Left lung (tissue), 10 donors: Measurements from ENCODE around the gene NCOA1. TPM values are rescaled to one million over a fixed set of nuclear protein-coding genes. Genes with fewer than 3 reads are reported as not detected.
A peak's percentile ranks its signal among the peaks of the same experiment; 100 is the strongest.

Source experiments
- ATAC-seq: fragments of 200-7000 bp; cut with Tn5 transposase; one replicate; pipeline ENCODE4 v1.9.1; 2020; ENCODE audit warnings: moderate library complexity
- DNase-seq, 4 donors: peaks; one replicate each; pipeline ENCODE4 v3.0.0-alpha.2; 2013 to 2020
- H3K27ac ChIP-seq, 2 donors: fragments of 200-600 bp; sonication (generic) in 1 of 2; one replicate each; pipeline versions ENCODE4 v1.5.0 to v1.8.0; 2020 to 2021
- H3K27me3 ChIP-seq, 2 donors: fragments of 200-600 bp; sonication (generic) in 1 of 2; one replicate each; pipeline versions ENCODE4 v1.5.0 to v1.8.0; 2020 to 2021
- H3K36me3 ChIP-seq, 2 donors: fragments of 200-600 bp; sonication (generic) in 1 of 2; one replicate each; pipeline versions ENCODE4 v1.5.0 to v1.8.0; 2020 to 2021
- H3K4me1 ChIP-seq, 2 donors: fragments of 200-600 bp; one replicate each; pipeline ENCODE4 v1.8.0; 2021
- H3K4me3 ChIP-seq, 2 donors: fragments of 200-600 bp; sonication (generic) in 1 of 2; one replicate each; pipeline versions ENCODE4 v1.5.0 to v1.8.0; 2020 to 2021; ENCODE audit warnings: mild to moderate bottlenecking in 1 of 2
- H3K9me3 ChIP-seq, 2 donors: fragments of 200-600 bp; sonication (generic) in 1 of 2; one replicate each; pipeline versions ENCODE4 v1.5.0 to v1.8.0; 2020 to 2021
- CTCF ChIP-seq, 2 donors: fragments of 200-600 bp; sonication (generic) in 1 of 2; IDR thresholded peaks; one replicate each; pipeline versions ENCODE4 v1.5.0 to v1.8.0; 2021; ENCODE audit warnings: antibody characterized with exemption in 2 of 2
- intact Hi-C, 2 donors: fragments of 100-400 bp; cut with DNase I; formaldehyde crosslinking; loops; one replicate each; pipeline versions ENCODE4 v1.11.2 to v1.14.2; 2022
- polyA plus RNA-seq, 6 donors: library from polyadenylated mRNA; unstranded; fragments of 120-200 nt; gene quantifications; one replicate each; pipeline ENCODE4 v1.2.1, GENCODE V29; 2013; ENCODE audit not compliant: insufficient read length in 6 of 6
- total RNA-seq, 2 donors: library from RNA; stranded (reverse); fragmentation: NEBNext Ultra II Directional; extraction: Animal tissue kit (Norgen Biotek cat#: 25700); gene quantifications; one replicate each; pipeline ENCODE4 v1.2.1, GENCODE V29; 2021
- donor health status: DM: no; HTN: yes; CAD: no.
- donor health status: DM: no; HTN: no; CAD: no.

The NCOA1 gene
- total and polyA plus RNA-seq, 8 donors: 32.6 to 65.3 (median 59.7) TPM

- DNase-seq: no peak
Measured at GRCh38 chr2:24762518-24762917, 271.5 kb downstream of the NCOA1 start.

GRCh38 chr2:24763843-24764242 lies 272.8 kb downstream of the NCOA1 start:
- peaks cover 0 to 72% of the 10 kb centered on the region in 2 donors for H3K36me3 ChIP-seq
- no peak for DNase-seq

More at GRCh38 chr2:24762518-24762917, 271.5 kb downstream of the NCOA1 start:
- Histone ChIP-seq H3K4me1 (no peaks in the 10 kb centered on the region), H3K4me3 (no peak overlapping the region), H3K9me3 (no peaks in the 10 kb centered on the region), H3K27ac (no peak overlapping the region), H3K36me3 (peaks cover 0 to 74% of the 10 kb centered on the region in 2 donors), H3K27me3 (no peaks in the 10 kb centered on the region)
- TF ChIP-seq CTCF (IDR thresholded peaks at IDR 0.05): no peak
- intact Hi-C loops: no loop called here
- no peak for ATAC-seq

GRCh38 chr2:24766609-24767008 lies 275.6 kb downstream of the NCOA1 start:
- H3K36me3 ChIP-seq: peaks cover 0 to 72% of the 10 kb centered on the region in 2 donors
- TF ChIP-seq CTCF (IDR thresholded peaks at IDR 0.05): no peak
- DNase-seq: no peak

More at GRCh38 chr2:24763843-24764242, 272.8 kb downstream of the NCOA1 start:
- no peak for TF ChIP-seq CTCF (IDR thresholded peaks at IDR 0.05)
- no peak overlapping the region for H3K27ac ChIP-seq
- ATAC-seq: no peak
- intact Hi-C loops: no loop called here
- no peaks in the 10 kb centered on the region for H3K27me3 ChIP-seq
- H3K4me1 ChIP-seq: no peaks in the 10 kb centered on the region
- no peak overlapping the region for H3K4me3 ChIP-seq
- no peaks in the 10 kb centered on the region for H3K9me3 ChIP-seq

GRCh38 chr2:24768013-24768412 lies 277.0 kb downstream of the NCOA1 start:
- TF ChIP-seq CTCF (IDR thresholded peaks at IDR 0.05): no peak
- no peaks in the 10 kb centered on the region for H3K4me1 ChIP-seq
- no peak overlapping the region for H3K4me3 ChIP-seq
- H3K27me3 ChIP-seq: no peaks in the 10 kb centered on the region
- H3K36me3 ChIP-seq: peaks cover 0 to 58% of the 10 kb centered on the region in 2 donors
- peak in 2 of 4 donors; percentile 54 for DNase-seq
- no peaks in the 10 kb centered on the region for H3K9me3 ChIP-seq
- ATAC-seq: peak; percentile 76
- intact Hi-C loops: no loop called here
- peak overlapping the region; percentile 9 to 34 for H3K27ac ChIP-seq

More at GRCh38 chr2:24766609-24767008, 275.6 kb downstream of the NCOA1 start:
- intact Hi-C loops: no loop called here
- H3K27ac ChIP-seq: no peak overlapping the region
- no peak overlapping the region for H3K4me3 ChIP-seq
- no peaks in the 10 kb centered on the region for H3K9me3 ChIP-seq
- H3K4me1 ChIP-seq: no peaks in the 10 kb centered on the region
- no peak for ATAC-seq
- no peaks in the 10 kb centered on the region for H3K27me3 ChIP-seq

GRCh38 chr2:24768601-24769000 lies 277.5 kb downstream of the NCOA1 start:
- no peak overlapping the region for H3K27ac ChIP-seq
- peaks cover 0 to 52% of the 10 kb centered on the region in 2 donors for H3K36me3 ChIP-seq
- intact Hi-C loops: no loop called here
- TF ChIP-seq CTCF (IDR thresholded peaks at IDR 0.05): no peak
- H3K4me3 ChIP-seq: no peak overlapping the region
- H3K27me3 ChIP-seq: no peaks in the 10 kb centered on the region
- no peaks in the 10 kb centered on the region for H3K9me3 ChIP-seq
- no peak for ATAC-seq
- no peaks in the 10 kb centered on the region for H3K4me1 ChIP-seq
- DNase-seq: peak in 1 of 4 donors; percentile 39
